GM23248 (cell line): Measurements from ENCODE around the gene MGAT5.

ENCODE experiments used
- EZH2 ChIP-seq: fragments of 200-600 bp; sonication (generic); IDR thresholded peaks from 2 replicates; pipeline ENCODE4 v1.6.1; 2018; ENCODE audit warnings: antibody characterized with exemption, mild to moderate bottlenecking; ENCODE audit not compliant: insufficient read depth, poor library complexity, severe bottlenecking
- EZH2phosphoT487 ChIP-seq: fragments of 200-600 bp; sonication (generic); IDR thresholded peaks from 2 replicates; pipeline ENCODE4 v1.6.1; 2018; ENCODE audit warnings: antibody characterized with exemption, moderate library complexity, mild to moderate bottlenecking, low read depth; ENCODE audit not compliant: insufficient read depth

DNA sequence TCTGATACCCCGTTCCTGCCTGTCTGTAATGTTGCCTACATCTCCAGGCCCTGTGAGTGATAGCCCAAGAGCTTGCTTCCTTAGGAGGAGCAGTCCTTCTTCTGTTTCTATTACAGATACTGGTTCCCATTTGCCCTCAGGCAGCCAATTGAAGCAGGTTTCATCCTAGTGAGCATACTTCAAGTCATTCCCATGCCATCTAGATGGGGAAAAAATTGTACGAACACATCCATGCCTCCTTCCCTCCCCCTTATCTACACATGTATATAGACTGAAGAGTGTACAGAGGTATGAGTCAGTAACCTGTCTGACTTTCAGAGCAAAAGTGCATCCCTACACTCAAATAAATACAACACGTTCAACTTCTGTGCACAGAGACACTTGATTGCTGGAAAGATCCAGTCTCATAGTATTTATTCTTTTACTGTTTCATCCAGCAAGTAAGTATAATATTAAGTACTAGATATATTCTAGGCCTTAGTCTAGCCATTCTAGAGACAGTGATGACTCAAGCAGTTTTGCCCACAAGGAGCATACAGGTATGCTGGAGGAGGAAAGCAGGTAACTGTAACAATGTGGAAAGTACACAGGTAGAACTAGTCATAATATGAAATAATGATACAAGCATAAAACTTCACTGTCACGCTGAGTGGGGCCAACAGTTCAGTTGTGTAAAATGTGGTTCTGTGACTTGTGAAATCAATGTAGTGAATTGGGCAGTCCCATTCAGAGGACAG is 153.4 kb downstream of the MGAT5 start:
- TF ChIP-seq EZH2phosphoT487 (no peak), EZH2 (no peak)
